ENCODE measurements around the gene SCN5A. TPM values are rescaled to one million over a fixed set of nuclear protein-coding genes. Genes with fewer than 3 reads are reported as not detected.

The SCN5A gene
- total RNA-seq, 1 experiment from 2014 or later = 4.7 TPM

- no peaks in the 10 kb centered on the region for H4K20me1 ChIP-seq (ENCODE audit: insufficient read depth)
- H3F3A ChIP-seq (ENCODE audit: insufficient read depth, low read depth) = no peaks in the 10 kb centered on the region
- DNase-seq = no peak
- CTCF ChIA-PET = interaction anchor here (0.5 kb wide), 1 partner anchor 885 kb away, joined by 3 read pairs; no protein-coding TSS in a partner anchor
- peaks cover 22% of the 10 kb centered on the region for H3K27me3 ChIP-seq (ENCODE audit: insufficient read depth, low read depth)
- no peaks in the 10 kb centered on the region for H3K36me3 ChIP-seq (ENCODE audit: low read depth)
- H3K4me2 ChIP-seq = no peak overlapping the region
- no peaks in the 10 kb centered on the region for H3K9me3 ChIP-seq (ENCODE audit: insufficient read depth, low read depth)
- H3K27ac ChIP-seq = no peak overlapping the region
- BruUV-seq (replicated peaks) = TSS peak; percentile 40
- no peaks in the 10 kb centered on the region for H3K9me2 ChIP-seq (ENCODE audit: insufficient read depth)
- H3K4me1 ChIP-seq (replicated peaks; ENCODE audit: insufficient read depth) = no peaks in the 10 kb centered on the region
- TF ChIP-seq EZH2 (IDR thresholded peaks at IDR 0.05; ENCODE audit: low read depth) (no peak), CTCF (conservative IDR thresholded peaks at IDR 0.05) (no peak)
- H2AFZ ChIP-seq = no peak overlapping the region
- intact Hi-C loops (cut with micrococcal nuclease; ENCODE audit: unreplicated experiment) = no loop called here
- POLR2A ChIA-PET (ENCODE audit: unreplicated experiment) = no interaction called here
- no peak overlapping the region for H3K4me3 ChIP-seq
- H3K79me2 ChIP-seq (ENCODE audit: low read depth) = no peaks in the 10 kb centered on the region
Measured at GRCh38 chr3:38648659-38649499, 608 bp downstream of the SCN5A start.

GRCh38 chr3:38648024-38648658 lies 1.3 kb downstream of the SCN5A start:
- H3K9me2 ChIP-seq (ENCODE audit: insufficient read depth) = no peaks in the 10 kb centered on the region
- no TSS peak for BruUV-seq (replicated peaks)
- H3K4me2 ChIP-seq = no peak overlapping the region
- H3K79me2 ChIP-seq (ENCODE audit: low read depth) = no peaks in the 10 kb centered on the region
- no peaks in the 10 kb centered on the region for H3K36me3 ChIP-seq (ENCODE audit: low read depth)
- H2AFZ ChIP-seq = no peak overlapping the region
- no peaks in the 10 kb centered on the region for H3K9me3 ChIP-seq (ENCODE audit: insufficient read depth, low read depth)
- intact Hi-C loops (cut with micrococcal nuclease; ENCODE audit: unreplicated experiment) = no loop called here
- no peaks in the 10 kb centered on the region for H3F3A ChIP-seq (ENCODE audit: insufficient read depth, low read depth)
- H3K4me3 ChIP-seq = no peak overlapping the region
- CTCF ChIA-PET = interaction anchor here (0.5 kb wide), 1 partner anchor 885 kb away, joined by 3 read pairs; no protein-coding TSS in a partner anchor
- H3K27ac ChIP-seq = no peak overlapping the region
- TF ChIP-seq CTCF (conservative IDR thresholded peaks at IDR 0.05) (no peak), EZH2 (IDR thresholded peaks at IDR 0.05; ENCODE audit: low read depth) (no peak)
- POLR2A ChIA-PET (ENCODE audit: unreplicated experiment) = no interaction called here
- peaks cover 24% of the 10 kb centered on the region for H3K27me3 ChIP-seq (ENCODE audit: insufficient read depth, low read depth)
- H4K20me1 ChIP-seq (ENCODE audit: insufficient read depth) = no peaks in the 10 kb centered on the region
- H3K4me1 ChIP-seq (replicated peaks; ENCODE audit: insufficient read depth) = no peaks in the 10 kb centered on the region
- no peak for DNase-seq

DNA sequence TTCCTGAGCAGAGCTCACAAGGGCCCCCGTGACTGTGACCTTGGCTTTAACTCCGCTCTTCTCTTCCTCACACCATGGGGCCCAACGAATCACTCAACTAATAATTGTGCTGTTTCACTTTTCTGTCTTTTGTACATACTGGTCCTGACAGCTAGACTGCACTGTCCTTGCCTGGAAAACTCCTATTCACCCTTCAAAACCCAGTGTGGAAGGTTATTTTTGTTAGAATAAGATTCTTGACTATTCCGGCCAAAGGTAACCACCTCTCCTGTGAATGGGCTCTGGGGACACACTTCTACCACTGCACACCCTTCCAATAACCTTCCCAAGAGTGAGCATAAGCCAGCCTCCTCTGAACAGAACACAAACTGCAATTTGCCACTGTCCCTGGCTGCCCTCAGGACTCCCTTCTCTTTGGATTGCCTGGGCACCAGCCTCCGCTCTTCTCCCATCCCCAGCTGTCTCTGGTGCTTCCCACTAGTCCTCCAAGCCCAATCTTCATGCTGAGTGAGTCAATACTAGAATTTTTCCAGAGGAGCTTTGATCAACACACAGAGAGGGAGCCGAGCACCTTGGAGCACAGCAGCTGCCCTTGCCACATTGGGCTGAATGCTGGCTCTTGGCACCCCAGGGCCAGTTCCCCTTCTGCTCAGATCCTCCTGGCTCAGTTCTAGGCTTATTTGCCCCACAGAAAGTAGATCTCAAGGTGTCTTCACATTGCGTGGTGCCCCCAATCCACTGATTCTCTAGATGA lies 2.1 kb downstream of the SCN5A start:
- no peak overlapping the region for H2AFZ ChIP-seq
- no peak overlapping the region for H3K4me2 ChIP-seq
- TF ChIP-seq EZH2 (IDR thresholded peaks at IDR 0.05; ENCODE audit: low read depth) (no peak), CTCF (conservative IDR thresholded peaks at IDR 0.05) (no peak)
- intact Hi-C loops (cut with micrococcal nuclease; ENCODE audit: unreplicated experiment) = no loop called here
- no TSS peak for BruUV-seq (replicated peaks)
- no peak for DNase-seq
- peaks cover 31% of the 10 kb centered on the region for H3K27me3 ChIP-seq (ENCODE audit: insufficient read depth, low read depth)
- H3K27ac ChIP-seq = no peak overlapping the region
- H4K20me1 ChIP-seq (ENCODE audit: insufficient read depth) = no peaks in the 10 kb centered on the region
- no peaks in the 10 kb centered on the region for H3K79me2 ChIP-seq (ENCODE audit: low read depth)
- POLR2A ChIA-PET (ENCODE audit: unreplicated experiment) = no interaction called here
- H3K9me3 ChIP-seq (ENCODE audit: insufficient read depth, low read depth) = no peaks in the 10 kb centered on the region
- H3K9me2 ChIP-seq (ENCODE audit: insufficient read depth) = no peaks in the 10 kb centered on the region
- no peak overlapping the region for H3K4me3 ChIP-seq
- CTCF ChIA-PET = interaction anchor here (0.6 kb wide), 1 partner anchor 1699 kb away, joined by 3 read pairs; no protein-coding TSS in a partner anchor
- H3K36me3 ChIP-seq (ENCODE audit: low read depth) = no peaks in the 10 kb centered on the region
- H3K4me1 ChIP-seq (replicated peaks; ENCODE audit: insufficient read depth) = no peaks in the 10 kb centered on the region
- no peaks in the 10 kb centered on the region for H3F3A ChIP-seq (ENCODE audit: insufficient read depth, low read depth)

All from PC-9 (cell line).